WTC11 (cell line): ENCODE data around the gene FCHO1. TPM values are rescaled to one million over a fixed set of nuclear protein-coding genes. Genes with fewer than 3 reads are reported as not detected.
A peak's percentile ranks its signal among the peaks of the same experiment; 100 is the strongest.

Experiments used
- ATF1 ChIP-seq: sonication (generic); formaldehyde crosslinking; IDR thresholded peaks from 2 replicates; pipeline ENCODE4 v1.8.1; 2023; ENCODE audit warnings: mild to moderate bottlenecking, moderate library complexity, missing genetic modification reagents
- CBFB ChIP-seq: sonication (generic); formaldehyde crosslinking; IDR thresholded peaks from 2 replicates; pipeline ENCODE4 v1.8.1; 2022; ENCODE audit warnings: mild to moderate bottlenecking, low read depth, missing genetic modification reagents
- CDX4 ChIP-seq: fragments of 250-450 bp; sonication (Bioruptor Pico); IDR thresholded peaks from 2 replicates; pipeline ENCODE4 v1.9.0; 2021; ENCODE audit warnings: moderate library complexity, mild to moderate bottlenecking, inconsistent platforms, borderline replicate concordance
- GTF2I ChIP-seq: fragments of 250-450 bp; sonication (Bioruptor Pico); conservative IDR thresholded peaks from 2 replicates; pipeline ENCODE4 v1.4.0; 2021; ENCODE audit warnings: mild to moderate bottlenecking
- IRF2 ChIP-seq: sonication (generic); formaldehyde crosslinking; IDR thresholded peaks from 2 replicates; pipeline ENCODE4 v1.8.0; 2022; ENCODE audit warnings: low read depth, missing genetic modification reagents, borderline replicate concordance
- KAT7 ChIP-seq: sonication (generic); formaldehyde crosslinking; IDR thresholded peaks from 2 replicates; pipeline ENCODE4 v1.8.1; 2023; ENCODE audit warnings: missing genetic modification reagents, mild to moderate bottlenecking, borderline replicate concordance
- MXD4 ChIP-seq: fragments of 250-450 bp; sonication (Bioruptor Pico); IDR thresholded peaks from 2 replicates; pipeline ENCODE4 v1.8.0; 2021; ENCODE audit warnings: mild to moderate bottlenecking, moderate library complexity, borderline replicate concordance
- PRDM15 ChIP-seq: sonication (generic); formaldehyde crosslinking; IDR thresholded peaks from 2 replicates; pipeline ENCODE4 v1.8.0; 2022; ENCODE audit warnings: missing genetic modification reagents
- SP1 ChIP-seq: sonication (generic); formaldehyde crosslinking; conservative IDR thresholded peaks from 2 replicates; pipeline ENCODE4 v1.8.1; 2022; ENCODE audit warnings: missing genetic modification reagents
- TEAD4 ChIP-seq: sonication (generic); formaldehyde crosslinking; IDR thresholded peaks from 2 replicates; pipeline ENCODE4 v1.8.0; 2022; ENCODE audit warnings: mild to moderate bottlenecking, missing genetic modification reagents
- TP53 ChIP-seq: sonication (generic); formaldehyde crosslinking; IDR thresholded peaks from 2 replicates; pipeline ENCODE4 v1.8.1; 2023; ENCODE audit warnings: mild to moderate bottlenecking, missing genetic modification reagents
- USF1 ChIP-seq: sonication (generic); formaldehyde crosslinking; IDR thresholded peaks from 2 replicates; pipeline ENCODE4 v1.8.0; 2022; ENCODE audit warnings: mild to moderate bottlenecking, missing genetic modification reagents
- ZNF121 ChIP-seq: sonication (generic); formaldehyde crosslinking; IDR thresholded peaks from 2 replicates; pipeline ENCODE4 v1.8.0; 2023; ENCODE audit warnings: missing genetic modification reagents
- ZNF263 ChIP-seq: sonication (generic); formaldehyde crosslinking; IDR thresholded peaks from 2 replicates; pipeline ENCODE4 v1.8.1; 2022; ENCODE audit warnings: low read depth, mild to moderate bottlenecking, moderate library complexity, missing genetic modification reagents
- ZNF423 ChIP-seq: fragments of 250-450 bp; sonication (Bioruptor Pico); IDR thresholded peaks from 2 replicates; pipeline ENCODE4 v2.1.2; 2022; ENCODE audit warnings: mild to moderate bottlenecking, moderate library complexity
- ZNF425 ChIP-seq: fragments of 250-450 bp; sonication (Bioruptor Pico); conservative IDR thresholded peaks from 2 replicates; pipeline ENCODE4 v1.9.0; 2021; ENCODE audit warnings: mild to moderate bottlenecking
- total RNA-seq: library from RNA; stranded (reverse); gene quantifications from 3 replicates; pipeline ENCODE4 v1.2.3, GENCODE V29; 2021
- TF ChIP-seq, protein P1 (sequence below): sonication (generic); formaldehyde crosslinking; IDR thresholded peaks from 2 replicates; pipeline ENCODE4 v1.8.1; 2023; ENCODE audit warnings: mild to moderate bottlenecking, missing genetic modification reagents, moderate library complexity
- TF ChIP-seq, protein P2 (sequence below): sonication (generic); formaldehyde crosslinking; IDR thresholded peaks from 2 replicates; pipeline ENCODE4 v1.8.1; 2022; ENCODE audit warnings: mild to moderate bottlenecking, moderate library complexity, missing genetic modification reagents
- TF ChIP-seq, protein P3 (sequence below): fragments of 250-450 bp; sonication (Bioruptor Pico); IDR thresholded peaks from 2 replicates; pipeline ENCODE4 v1.9.0; 2021; ENCODE audit warnings: mild to moderate bottlenecking
- TF ChIP-seq, protein P4 (sequence below): sonication (generic); formaldehyde crosslinking; conservative IDR thresholded peaks from 2 replicates; pipeline ENCODE4 v1.8.1; 2023; ENCODE audit warnings: mild to moderate bottlenecking, low read depth, missing genetic modification reagents, moderate library complexity
- TF ChIP-seq, protein P5 (sequence below): fragments of 250-450 bp; sonication (Bioruptor Pico); IDR thresholded peaks from 2 replicates; pipeline ENCODE4 v1.9.0; 2021; ENCODE audit warnings: mild to moderate bottlenecking
- TF ChIP-seq, protein P6 (sequence below): sonication (generic); formaldehyde crosslinking; IDR thresholded peaks from 2 replicates; pipeline ENCODE4 v1.8.0; 2022; ENCODE audit warnings: mild to moderate bottlenecking, missing genetic modification reagents

FCHO1 gene
- total RNA-seq, 1 experiment from 2014 or later: 26.8 TPM

DNA sequence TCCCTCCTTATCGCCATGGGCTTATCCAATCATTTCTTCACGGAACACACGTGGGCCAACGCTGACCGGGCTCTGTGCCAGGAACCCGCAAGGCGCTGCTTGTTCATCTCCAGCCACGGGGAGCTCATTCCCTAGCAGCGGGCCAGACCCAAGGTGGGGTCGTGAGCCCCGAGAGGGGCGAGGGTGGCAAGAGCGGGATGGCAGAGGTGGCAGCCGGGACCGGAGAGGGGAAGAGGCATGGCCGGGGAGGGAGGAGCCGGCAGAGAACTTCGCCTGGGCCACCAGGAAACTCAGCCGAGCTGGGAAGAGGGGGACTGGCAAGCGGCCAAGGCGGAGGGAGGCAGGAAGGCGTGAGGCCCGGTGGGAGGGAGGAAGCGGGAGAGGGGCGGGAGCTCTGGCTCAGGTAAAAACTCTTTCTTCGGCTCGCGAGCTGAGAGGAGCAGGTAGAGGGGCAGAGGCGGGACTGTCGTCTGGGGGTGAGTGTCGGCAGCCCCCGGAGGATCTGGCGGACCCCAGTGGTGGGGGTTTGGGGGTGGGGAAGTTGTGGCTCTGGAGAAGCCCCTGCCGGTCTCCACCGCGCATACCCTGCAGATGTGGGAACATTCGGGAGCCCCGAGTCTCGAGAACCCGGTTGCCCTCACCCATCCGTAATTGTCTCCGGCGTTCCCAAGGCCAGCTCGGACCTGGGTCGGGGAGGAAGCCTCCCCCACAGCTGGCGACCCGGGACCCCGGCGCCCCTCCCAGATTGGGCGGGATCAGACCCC is 43.6 kb downstream of the FCHO1 start, which contains the start of gene B3GNT3 (continued):
- TF ChIP-seq ZNF263 (CRISPR knock-in tag) (no peak), TP53 (CRISPR knock-in tag) (no peak), ZNF423 (no peak), ZNF425 (no peak), GTF2I (peak; percentile 95), ZNF121 (peak; percentile 66; the same call in 1 of the 2 replicates), ATF1 (CRISPR knock-in tag) (no peak), TEAD4 (CRISPR knock-in tag) (no peak), IRF2 (CRISPR knock-in tag) (no peak), PRDM15 (CRISPR knock-in tag) (no peak), SP1 (peak; percentile 72), KAT7 (no peak), CBFB (CRISPR knock-in tag) (no peak), MXD4 (CRISPR knock-in tag) (no peak), CDX4 (CRISPR knock-in tag) (no peak), USF1 (no peak)
- TF ChIP-seq, protein P1, sequence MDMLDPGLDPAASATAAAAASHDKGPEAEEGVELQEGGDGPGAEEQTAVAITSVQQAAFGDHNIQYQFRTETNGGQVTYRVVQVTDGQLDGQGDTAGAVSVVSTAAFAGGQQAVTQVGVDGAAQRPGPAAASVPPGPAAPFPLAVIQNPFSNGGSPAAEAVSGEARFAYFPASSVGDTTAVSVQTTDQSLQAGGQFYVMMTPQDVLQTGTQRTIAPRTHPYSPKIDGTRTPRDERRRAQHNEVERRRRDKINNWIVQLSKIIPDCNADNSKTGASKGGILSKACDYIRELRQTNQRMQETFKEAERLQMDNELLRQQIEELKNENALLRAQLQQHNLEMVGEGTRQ (CRISPR knock-in tag): peak; percentile 20; the same call in 1 of the 2 replicates
- TF ChIP-seq, protein P2, sequence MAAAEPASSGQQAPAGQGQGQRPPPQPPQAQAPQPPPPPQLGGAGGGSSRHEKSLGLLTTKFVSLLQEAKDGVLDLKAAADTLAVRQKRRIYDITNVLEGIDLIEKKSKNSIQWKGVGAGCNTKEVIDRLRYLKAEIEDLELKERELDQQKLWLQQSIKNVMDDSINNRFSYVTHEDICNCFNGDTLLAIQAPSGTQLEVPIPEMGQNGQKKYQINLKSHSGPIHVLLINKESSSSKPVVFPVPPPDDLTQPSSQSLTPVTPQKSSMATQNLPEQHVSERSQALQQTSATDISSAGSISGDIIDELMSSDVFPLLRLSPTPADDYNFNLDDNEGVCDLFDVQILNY (CRISPR knock-in tag): no peak
- TF ChIP-seq, protein P3, sequence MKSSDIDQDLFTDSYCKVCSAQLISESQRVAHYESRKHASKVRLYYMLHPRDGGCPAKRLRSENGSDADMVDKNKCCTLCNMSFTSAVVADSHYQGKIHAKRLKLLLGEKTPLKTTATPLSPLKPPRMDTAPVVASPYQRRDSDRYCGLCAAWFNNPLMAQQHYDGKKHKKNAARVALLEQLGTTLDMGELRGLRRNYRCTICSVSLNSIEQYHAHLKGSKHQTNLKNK: no peak
- TF ChIP-seq, protein P4, sequence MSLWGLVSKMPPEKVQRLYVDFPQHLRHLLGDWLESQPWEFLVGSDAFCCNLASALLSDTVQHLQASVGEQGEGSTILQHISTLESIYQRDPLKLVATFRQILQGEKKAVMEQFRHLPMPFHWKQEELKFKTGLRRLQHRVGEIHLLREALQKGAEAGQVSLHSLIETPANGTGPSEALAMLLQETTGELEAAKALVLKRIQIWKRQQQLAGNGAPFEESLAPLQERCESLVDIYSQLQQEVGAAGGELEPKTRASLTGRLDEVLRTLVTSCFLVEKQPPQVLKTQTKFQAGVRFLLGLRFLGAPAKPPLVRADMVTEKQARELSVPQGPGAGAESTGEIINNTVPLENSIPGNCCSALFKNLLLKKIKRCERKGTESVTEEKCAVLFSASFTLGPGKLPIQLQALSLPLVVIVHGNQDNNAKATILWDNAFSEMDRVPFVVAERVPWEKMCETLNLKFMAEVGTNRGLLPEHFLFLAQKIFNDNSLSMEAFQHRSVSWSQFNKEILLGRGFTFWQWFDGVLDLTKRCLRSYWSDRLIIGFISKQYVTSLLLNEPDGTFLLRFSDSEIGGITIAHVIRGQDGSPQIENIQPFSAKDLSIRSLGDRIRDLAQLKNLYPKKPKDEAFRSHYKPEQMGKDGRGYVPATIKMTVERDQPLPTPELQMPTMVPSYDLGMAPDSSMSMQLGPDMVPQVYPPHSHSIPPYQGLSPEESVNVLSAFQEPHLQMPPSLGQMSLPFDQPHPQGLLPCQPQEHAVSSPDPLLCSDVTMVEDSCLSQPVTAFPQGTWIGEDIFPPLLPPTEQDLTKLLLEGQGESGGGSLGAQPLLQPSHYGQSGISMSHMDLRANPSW (CRISPR knock-in tag): no peak
- TF ChIP-seq, protein P5, sequence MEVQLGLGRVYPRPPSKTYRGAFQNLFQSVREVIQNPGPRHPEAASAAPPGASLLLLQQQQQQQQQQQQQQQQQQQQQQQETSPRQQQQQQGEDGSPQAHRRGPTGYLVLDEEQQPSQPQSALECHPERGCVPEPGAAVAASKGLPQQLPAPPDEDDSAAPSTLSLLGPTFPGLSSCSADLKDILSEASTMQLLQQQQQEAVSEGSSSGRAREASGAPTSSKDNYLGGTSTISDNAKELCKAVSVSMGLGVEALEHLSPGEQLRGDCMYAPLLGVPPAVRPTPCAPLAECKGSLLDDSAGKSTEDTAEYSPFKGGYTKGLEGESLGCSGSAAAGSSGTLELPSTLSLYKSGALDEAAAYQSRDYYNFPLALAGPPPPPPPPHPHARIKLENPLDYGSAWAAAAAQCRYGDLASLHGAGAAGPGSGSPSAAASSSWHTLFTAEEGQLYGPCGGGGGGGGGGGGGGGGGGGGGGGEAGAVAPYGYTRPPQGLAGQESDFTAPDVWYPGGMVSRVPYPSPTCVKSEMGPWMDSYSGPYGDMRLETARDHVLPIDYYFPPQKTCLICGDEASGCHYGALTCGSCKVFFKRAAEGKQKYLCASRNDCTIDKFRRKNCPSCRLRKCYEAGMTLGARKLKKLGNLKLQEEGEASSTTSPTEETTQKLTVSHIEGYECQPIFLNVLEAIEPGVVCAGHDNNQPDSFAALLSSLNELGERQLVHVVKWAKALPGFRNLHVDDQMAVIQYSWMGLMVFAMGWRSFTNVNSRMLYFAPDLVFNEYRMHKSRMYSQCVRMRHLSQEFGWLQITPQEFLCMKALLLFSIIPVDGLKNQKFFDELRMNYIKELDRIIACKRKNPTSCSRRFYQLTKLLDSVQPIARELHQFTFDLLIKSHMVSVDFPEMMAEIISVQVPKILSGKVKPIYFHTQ (CRISPR knock-in tag): no peak
- TF ChIP-seq, protein P6, sequence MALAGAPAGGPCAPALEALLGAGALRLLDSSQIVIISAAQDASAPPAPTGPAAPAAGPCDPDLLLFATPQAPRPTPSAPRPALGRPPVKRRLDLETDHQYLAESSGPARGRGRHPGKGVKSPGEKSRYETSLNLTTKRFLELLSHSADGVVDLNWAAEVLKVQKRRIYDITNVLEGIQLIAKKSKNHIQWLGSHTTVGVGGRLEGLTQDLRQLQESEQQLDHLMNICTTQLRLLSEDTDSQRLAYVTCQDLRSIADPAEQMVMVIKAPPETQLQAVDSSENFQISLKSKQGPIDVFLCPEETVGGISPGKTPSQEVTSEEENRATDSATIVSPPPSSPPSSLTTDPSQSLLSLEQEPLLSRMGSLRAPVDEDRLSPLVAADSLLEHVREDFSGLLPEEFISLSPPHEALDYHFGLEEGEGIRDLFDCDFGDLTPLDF (CRISPR knock-in tag): no peak
